GM18519 (cell line): Measurements from ENCODE around the gene TOR4A.

Experiments
- ATAC-seq: cut with Tn5 transposase; IDR thresholded peaks from one replicate; pipeline ENCODE4 v1.9.1; 2021; ENCODE audit warnings: mild to moderate bottlenecking, moderate library complexity; ENCODE audit not compliant: unreplicated experiment, low FRiP score

TOR4A gene

GRCh38 chr9:137293094-137293481 lies 15.6 kb downstream of the TOR4A start:
- no peak for ATAC-seq

DNA sequence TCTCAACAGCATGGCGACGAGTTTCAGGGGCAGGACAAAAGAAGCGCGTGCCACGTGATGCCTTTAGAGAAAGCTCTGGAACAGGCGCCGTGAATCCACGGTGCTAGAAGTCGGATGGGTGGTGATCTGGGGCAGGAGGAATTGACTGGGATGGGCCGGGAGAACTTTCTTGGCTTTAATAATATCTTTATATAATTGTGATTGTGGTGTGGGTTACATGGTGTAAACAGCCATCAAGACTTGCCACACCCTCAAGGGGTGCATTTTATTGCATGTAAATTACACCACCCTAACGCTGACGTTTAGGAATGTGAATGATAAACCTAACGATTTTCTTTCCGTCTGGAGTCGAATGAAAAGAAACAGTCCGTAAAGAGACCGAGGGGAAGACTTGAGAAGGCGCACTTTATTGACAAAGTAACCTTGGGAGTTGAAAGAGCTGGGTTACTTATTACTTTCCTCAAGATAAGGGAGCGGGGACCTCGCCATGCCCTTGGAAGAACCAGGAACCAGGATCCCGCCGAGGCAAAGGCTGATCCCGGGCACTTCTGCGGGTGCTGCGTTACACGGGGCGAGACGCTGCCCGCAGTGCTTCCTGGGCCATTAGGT lies 16.1 kb downstream of the TOR4A start:
- no peak for ATAC-seq

DNA sequence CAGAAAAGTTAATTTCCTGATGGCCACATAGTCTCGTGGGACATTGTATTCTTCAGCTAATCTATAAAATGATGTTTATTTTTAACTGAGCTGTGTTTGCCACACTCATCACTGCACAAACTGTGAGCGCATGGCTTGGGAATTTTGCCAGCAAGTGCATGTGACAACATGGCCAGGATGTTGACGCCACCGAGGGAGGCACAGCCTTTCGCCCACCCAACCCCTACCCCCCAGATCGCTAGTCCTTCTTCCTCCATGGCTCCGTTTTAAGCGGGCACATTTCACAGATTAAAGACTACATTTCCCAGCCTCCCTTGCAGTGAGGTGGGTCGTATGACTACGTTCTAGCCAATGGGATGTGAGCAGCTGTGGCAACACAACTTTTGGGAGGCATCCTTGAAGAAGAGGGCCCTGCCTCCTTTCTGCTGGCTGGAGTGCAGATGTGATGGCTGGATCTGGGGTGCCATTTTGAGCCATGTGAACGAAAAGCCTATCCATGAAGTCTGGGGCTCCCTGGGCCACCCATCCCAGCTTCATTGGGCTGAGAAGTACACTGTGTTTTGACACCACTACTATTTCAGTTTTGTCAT lies 16.7 kb downstream of the TOR4A start:
- no peak for ATAC-seq

DNA sequence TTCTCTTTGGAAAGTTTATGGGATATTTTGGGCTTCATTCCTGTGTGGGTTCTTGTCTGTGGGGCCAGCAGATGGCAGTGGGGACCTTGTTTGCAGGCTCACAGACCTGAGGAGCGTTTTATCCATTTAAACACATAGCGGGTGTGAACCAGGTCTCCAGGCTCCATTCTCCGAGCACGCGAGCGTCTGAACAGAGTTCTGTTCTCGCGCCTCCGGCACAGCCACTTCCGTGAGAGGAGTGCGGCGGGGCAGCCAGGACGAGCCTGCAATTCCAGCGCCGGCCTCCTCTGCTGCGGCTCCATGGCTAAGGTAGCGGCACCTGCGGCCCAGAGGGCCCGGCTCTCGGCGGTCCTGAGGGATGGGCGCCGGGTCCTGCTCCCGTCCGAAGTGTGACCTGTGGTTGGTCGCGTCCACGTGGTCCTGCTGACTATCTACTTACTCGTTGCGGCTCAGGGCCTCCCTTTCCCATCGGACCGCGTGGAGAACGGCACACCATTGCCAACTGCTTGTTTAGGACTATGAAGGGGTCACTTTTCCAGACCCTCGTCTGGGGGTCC lies 17.2 kb downstream of the TOR4A start:
- no peak for ATAC-seq

DNA sequence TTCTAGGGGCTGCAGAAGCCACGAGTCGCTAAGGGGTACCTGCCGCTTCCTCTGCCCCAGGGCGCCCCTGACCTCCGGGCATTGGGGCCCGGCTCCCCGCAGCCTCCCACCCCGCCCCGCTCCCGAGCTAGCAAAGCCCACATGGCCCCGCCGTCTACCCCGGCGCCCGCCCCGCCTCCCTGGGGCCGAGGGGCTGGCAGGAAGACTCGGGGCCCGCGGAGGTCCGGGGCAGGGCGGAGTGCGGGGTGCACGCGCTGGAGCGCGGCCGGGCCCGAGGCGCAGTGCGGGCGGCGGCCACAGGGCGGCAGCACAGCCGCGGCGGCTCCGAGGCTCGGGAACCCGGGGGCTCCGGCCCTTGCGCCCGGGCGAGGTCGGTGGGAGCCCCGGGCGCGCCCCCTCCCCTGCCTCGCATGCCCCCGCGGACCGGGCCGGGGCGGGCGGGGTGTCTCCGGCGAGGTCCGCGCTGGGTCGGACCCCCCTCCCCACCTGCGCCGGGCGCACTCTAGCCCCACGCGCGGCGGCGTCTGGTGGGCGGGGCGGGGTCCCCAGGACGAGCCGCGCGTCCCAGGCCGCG lies 17.8 kb downstream of the TOR4A start:
- no peak for ATAC-seq

- no peak for ATAC-seq
Measured at GRCh38 chr9:137295849-137296669, 18.5 kb downstream of the TOR4A start.

DNA sequence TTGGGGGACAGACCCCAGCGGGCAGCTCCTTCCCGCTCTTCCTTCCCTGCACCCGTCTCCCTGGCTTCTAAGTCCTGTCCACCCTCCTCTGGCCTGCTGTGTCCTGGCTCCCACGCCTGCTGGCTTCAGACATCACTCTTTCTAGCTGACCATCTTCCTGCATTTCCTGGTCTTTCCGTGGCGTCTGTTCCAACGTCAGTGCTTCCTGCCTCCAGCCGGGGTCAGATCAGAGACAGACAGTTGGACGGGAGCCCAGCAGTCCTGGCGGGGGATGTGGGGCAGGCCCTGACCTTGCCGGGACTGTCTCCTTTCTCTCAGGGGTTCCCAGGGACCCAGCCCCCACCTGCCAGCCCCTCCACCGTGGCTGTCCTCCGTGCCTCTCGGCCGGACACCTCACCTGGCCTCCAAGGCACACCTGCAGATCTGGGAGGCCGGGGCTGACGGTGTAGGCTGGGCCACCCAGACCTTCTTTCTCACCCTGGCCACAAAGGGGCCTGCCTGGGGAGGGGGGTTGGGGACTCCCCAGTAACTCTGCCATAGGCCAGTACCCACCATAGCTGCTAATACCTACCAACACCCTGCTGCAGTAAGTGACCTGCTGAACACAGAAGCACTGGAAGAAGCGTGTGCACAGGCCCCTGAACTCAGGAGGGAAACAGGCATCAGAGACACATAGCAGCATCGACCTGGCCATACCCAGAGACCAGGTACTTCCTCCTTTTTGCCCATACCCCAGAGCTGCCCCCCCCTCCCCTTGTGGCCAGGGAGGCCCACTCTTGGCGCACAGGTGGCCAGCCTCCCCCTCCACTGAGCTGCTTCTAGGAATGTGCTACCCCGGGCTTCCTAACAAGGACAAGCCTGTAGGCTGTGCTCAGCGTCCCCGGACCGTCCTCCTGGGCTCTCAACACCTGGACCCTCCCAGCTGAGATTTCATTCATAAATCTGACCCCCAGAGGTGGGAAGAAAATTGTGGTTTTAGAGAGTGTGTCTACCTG lies 19.4 kb downstream of the TOR4A start:
- ATAC-seq = no peak

DNA sequence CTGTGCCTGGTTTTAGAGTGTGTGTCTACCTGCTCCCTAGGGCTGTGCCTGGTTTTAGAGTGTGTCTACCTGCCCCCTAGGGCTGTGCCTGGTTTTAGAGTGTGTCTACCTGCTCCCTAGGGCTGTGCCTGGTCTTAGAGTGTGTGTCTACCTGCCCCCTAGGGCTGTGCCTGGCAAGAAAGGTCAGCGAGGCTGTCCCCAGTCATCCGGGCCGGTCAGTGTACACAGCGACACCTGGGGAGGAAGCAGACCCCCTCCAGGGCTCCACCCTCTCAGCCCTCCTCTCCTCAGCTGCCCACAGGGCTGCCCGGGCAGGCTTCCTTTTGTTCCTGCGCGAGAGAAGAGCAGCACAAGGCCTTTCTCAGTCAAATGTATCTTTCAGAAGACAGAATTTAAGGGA lies 20.4 kb downstream of the TOR4A start:
- no peak for ATAC-seq

- no peak for ATAC-seq
Measured at GRCh38 chr9:137298401-137299202, 21.1 kb downstream of the TOR4A start.

DNA sequence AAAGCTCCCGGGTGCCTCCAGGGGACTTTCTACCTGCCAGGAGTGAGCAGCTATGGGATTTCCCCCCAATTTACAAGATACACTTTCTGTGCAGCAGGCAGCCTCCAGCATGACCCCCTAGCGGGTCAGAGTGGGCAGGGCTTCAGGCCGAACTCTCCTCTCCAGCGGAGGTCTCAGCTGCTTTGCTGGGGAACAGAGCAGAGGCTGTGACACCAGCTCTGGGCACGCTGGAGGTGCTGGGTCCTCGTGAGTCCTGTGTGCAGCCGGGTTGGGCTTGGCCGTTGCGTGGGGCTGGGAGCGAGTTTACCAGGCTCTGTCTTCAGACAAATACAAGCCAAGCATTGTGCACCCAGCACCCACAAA lies 21.7 kb downstream of the TOR4A start:
- ATAC-seq = no peak

GRCh38 chr9:137299938-137300337 lies 22.4 kb downstream of the TOR4A start:
- no peak for ATAC-seq

DNA sequence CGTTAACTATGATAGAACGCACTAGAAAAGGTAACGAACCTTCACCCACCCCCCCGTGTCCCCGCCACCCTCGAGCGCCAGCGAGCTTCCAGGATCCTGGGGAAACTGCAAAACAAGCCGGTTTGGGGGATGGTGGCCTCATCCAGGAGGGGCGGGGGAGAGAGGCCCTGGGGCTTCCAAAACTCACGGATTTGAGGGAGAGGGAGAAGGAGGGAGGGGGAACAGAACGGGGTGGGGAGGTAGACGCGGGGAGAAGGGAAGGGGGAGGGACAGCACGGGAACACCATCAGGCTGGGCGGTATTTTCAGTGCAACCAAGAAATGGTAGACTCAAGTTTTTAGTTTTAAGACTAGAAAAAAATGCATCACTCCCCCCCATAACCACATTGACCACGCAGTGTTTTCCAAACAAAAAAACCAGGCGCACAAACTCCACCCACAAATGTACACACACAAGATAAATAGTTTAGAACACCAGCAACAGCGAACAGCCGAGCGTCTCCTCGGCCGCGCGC lies 23.1 kb downstream of the TOR4A start:
- ATAC-seq = no peak

DNA sequence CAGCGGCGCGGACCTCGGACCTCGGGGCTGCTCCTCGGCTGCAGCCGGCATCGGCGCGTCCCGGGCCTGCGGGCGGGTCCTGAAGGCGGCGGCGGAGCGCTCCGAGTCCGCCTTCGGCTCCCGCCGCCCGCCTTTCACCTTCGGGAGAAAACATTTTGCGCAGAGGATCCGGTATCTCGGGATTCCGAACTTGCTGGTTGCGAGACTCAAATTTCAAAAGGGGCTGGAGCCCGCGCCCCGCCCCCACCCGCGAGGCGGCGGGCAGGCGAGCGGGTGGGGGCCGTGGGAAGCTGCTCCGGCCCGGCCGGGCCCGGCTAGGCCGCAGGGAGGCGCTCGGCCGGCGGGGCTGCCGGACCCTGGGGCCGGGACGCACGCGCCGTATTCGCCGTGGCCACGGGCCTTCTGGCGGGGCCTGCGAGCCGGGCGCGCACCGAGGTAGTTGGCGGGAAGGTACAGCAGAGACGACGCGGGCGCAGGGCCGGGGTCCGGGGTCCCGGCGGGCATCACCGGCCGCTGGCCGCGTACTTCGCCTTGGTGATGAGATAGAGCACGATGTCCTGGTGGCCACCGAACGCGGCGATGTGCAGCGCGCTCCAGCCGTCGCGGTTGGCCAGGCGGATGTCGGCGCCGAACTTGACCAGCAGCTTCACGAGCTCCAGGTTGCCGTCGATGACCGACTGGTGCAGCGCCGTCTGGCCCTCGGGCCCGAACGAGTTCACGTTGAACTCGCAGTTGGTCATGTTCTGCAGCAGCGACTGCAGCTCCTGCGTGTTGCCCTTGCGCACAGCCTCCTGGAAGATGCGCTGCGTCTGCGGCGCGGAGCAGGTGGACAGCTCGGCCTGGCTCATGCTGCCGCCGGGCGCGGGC lies 23.8 kb downstream of the TOR4A start:
- peak; percentile 12 for ATAC-seq

GRCh38 chr9:137302118-137302448 lies 24.6 kb downstream of the TOR4A start, which contains the start of gene NRARP:
NRARP (minus strand) TSS chr9:137302271; CDS start chr9:137301928, 343 bp downstream.
- ATAC-seq = peak; percentile 55

DNA sequence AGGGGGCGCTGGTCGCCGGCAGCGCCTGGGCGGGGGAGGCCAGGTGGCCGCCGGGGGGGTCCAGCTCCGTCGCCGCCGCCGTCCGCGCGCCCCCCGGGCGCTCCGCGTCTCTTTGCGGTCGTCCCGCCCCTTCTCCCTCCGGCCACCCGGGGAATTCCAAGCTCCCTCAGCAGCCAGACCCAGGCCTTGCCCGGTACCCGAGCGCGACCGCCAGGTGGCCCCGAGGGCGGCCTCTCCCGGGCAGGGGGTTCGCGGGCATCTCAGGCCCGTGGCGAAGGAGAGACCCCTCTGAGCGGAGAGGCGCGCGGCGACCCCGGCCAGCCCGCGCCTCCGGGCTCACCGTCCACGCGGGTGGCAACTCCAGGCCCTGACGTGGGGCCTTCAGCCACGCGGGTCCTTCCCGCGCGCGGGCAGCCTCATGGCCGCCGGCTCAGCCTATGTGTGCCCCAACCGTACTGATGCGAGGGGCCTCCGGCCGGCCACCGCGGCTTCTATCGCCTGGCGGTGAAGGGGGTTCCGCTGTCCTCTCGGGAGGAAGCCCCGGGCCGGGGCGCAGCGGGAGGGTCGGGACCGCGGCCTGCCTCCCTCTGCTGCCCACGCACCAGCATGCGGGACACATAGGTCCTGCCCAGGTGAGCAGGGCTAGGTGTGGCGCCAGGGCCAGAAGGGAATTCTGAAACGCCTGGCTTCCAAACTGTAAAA lies 25.1 kb downstream of the TOR4A start:
- ATAC-seq = peak; percentile 34

DNA sequence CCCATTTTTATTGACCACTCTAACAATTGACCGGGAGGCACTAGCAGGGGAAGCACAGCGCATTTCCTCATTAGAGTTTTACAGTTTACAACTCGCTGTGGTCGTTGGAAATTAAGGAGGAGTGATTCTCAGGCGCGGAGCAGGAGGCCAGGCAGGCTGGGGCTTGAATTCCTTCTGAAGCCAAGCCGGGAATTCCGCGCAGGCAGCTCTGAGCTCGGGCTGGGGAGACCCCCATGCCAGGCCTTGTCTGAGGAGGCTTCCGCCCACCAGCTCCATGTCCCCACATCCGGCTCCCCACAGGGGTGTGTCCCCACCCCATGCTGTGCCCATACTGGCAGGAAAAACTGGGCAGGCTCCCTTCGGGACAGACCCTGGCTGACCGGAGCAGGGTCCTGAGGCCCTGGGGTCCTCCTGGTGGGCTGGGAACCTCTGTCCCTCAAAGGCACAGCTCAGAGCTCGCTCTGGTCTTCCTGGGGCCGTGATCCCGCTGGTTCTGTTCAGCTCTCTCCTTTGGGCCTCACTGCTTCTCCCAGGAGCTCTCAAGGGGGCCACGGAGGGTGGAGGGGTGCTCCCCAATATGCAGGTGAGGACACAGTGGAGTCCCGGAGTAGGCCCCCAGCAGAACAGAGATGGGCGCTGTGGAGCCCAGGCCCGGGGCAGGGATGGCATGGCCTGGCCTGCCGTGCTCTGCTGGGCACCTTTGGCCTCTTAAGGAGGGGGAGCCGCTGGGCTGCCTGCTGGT lies 25.8 kb downstream of the TOR4A start:
- ATAC-seq = no peak

- ATAC-seq = no peak
Measured at GRCh38 chr9:137303893-137304382, 26.4 kb downstream of the TOR4A start.
